ENCODE results near the gene PCP4. TPM values are rescaled to one million over a fixed set of nuclear protein-coding genes. Genes with fewer than 3 reads are reported as not detected.

The PCP4 gene
- polyA plus RNA-seq, 1 donor (not counting 4 experiments of a cell fraction or from before 2014, with no cell fraction given): not detected

DNA sequence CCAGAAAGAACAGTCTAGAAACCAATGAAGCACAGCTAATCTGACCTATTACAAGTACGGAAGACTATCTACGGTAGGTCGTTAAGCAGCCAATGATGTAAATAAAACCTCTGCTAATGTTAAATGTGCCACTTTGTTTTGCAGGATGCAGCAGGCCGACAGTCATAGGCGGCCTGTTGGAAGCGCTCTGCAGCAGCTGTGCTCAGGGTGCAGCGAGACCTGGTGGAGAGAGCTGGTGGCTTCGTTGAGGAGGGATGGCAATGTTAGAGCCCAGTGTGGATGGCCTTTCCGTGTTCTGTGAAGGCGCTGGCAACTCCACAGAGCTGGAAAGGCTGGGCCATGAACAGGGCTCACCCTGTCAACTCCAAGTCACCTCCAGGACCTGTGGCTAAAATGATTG, 87.3 kb downstream of the PCP4 start:
- H3K4me3 ChIP-seq (ENCODE audit: control insufficient read depth in 2 of 3, extremely low read depth in 1 of 3, insufficient read depth in 2 of 3, low read depth in 1 of 3, low read length in 3 of 3): no peak overlapping the region
- H3K79me2 ChIP-seq (ENCODE audit: control insufficient read depth, insufficient read depth, low read length): no peaks in the 10 kb centered on the region
- no peak for TF ChIP-seq EZH2 (IDR thresholded peaks at IDR 0.05; ENCODE audit: low read length)
- TF ChIP-seq, protein P1, sequence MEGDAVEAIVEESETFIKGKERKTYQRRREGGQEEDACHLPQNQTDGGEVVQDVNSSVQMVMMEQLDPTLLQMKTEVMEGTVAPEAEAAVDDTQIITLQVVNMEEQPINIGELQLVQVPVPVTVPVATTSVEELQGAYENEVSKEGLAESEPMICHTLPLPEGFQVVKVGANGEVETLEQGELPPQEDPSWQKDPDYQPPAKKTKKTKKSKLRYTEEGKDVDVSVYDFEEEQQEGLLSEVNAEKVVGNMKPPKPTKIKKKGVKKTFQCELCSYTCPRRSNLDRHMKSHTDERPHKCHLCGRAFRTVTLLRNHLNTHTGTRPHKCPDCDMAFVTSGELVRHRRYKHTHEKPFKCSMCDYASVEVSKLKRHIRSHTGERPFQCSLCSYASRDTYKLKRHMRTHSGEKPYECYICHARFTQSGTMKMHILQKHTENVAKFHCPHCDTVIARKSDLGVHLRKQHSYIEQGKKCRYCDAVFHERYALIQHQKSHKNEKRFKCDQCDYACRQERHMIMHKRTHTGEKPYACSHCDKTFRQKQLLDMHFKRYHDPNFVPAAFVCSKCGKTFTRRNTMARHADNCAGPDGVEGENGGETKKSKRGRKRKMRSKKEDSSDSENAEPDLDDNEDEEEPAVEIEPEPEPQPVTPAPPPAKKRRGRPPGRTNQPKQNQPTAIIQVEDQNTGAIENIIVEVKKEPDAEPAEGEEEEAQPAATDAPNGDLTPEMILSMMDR (optimal IDR thresholded peaks at IDR 0.05 in 1 of 3, IDR thresholded peaks at IDR 0.05 in 1 of 3, conservative IDR thresholded peaks at IDR 0.05 in 1 of 3; ENCODE audit: extremely low read depth in 1 of 3, insufficient read depth in 2 of 3, low read length in 3 of 3): no peak
- H3K36me3 ChIP-seq (ENCODE audit: control insufficient read depth in 2 of 2, extremely low read depth in 1 of 2, insufficient read depth in 2 of 2, low read length in 2 of 2): no peaks in the 10 kb centered on the region
- no peaks in the 10 kb centered on the region for H4K20me1 ChIP-seq (ENCODE audit: control insufficient read depth, extremely low read depth, insufficient read depth, low read length)
- no peak overlapping the region for H3K9ac ChIP-seq (ENCODE audit: control insufficient read depth, extremely low read depth, insufficient read depth, low read length)
- dilution Hi-C loops (cut with MboI; ENCODE audit: extremely low pct_ligation_motif_present, low sequenced_read_pairs): no loop called here
- no peaks in the 10 kb centered on the region for H3K27me3 ChIP-seq (ENCODE audit: control insufficient read depth, extremely low read depth, insufficient read depth, low read length)
- DNase-seq (ENCODE audit: low read depth, low spot score): no peak
- no peaks in the 10 kb centered on the region for H3K9me1 ChIP-seq (ENCODE audit: control insufficient read depth, extremely low read depth, insufficient read depth, low read length)
- H3K4me2 ChIP-seq (ENCODE audit: control insufficient read depth, extremely low read depth, insufficient read depth, low read depth, low read length): no peak overlapping the region
- H3K27ac ChIP-seq (ENCODE audit: control insufficient read depth, insufficient read depth, low read length): no peak overlapping the region
- no peak overlapping the region for H2AFZ ChIP-seq (ENCODE audit: control insufficient read depth, low read length)
- no peaks in the 10 kb centered on the region for H3K4me1 ChIP-seq (ENCODE audit: control insufficient read depth, extremely low read depth, insufficient read depth, low read length)
- no peaks in the 10 kb centered on the region for H3K9me3 ChIP-seq (ENCODE audit: control insufficient read depth, low read depth, low read length)
- FAIRE-seq: no peak

DNA sequence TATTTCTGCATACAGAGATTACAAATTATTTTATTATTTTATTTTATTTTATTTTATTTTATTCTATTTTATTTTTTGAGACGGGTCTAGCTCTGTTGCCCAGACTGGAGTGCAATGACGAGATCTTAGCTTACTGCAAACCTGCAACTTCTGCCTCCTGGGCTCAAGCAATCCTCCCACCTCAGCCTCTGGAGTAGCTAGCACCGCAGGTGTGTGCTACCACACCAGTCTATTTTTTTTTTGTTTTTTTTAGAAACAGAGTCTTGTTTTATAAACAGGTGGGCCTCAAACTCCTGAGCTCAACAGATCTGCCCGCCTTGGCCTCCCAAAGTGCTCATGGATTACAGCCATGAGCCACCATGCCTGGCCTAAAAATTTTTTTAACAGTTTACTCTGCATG, 88.1 kb downstream of the PCP4 start:
- Histone ChIP-seq H3K36me3 (ENCODE audit: control insufficient read depth in 2 of 2, extremely low read depth in 1 of 2, insufficient read depth in 2 of 2, low read length in 2 of 2) (no peaks in the 10 kb centered on the region), H3K9me1 (ENCODE audit: control insufficient read depth, extremely low read depth, insufficient read depth, low read length) (no peaks in the 10 kb centered on the region), H3K9ac (ENCODE audit: control insufficient read depth, extremely low read depth, insufficient read depth, low read length) (no peak overlapping the region), H3K9me3 (ENCODE audit: control insufficient read depth, low read depth, low read length) (no peaks in the 10 kb centered on the region), H3K27me3 (ENCODE audit: control insufficient read depth, extremely low read depth, insufficient read depth, low read length) (no peaks in the 10 kb centered on the region), H4K20me1 (ENCODE audit: control insufficient read depth, extremely low read depth, insufficient read depth, low read length) (no peaks in the 10 kb centered on the region), H3K27ac (ENCODE audit: control insufficient read depth, insufficient read depth, low read length) (no peak overlapping the region), H2AFZ (ENCODE audit: control insufficient read depth, low read length) (no peak overlapping the region), H3K4me3 (ENCODE audit: control insufficient read depth in 2 of 3, extremely low read depth in 1 of 3, insufficient read depth in 2 of 3, low read depth in 1 of 3, low read length in 3 of 3) (no peak overlapping the region), H3K4me1 (ENCODE audit: control insufficient read depth, extremely low read depth, insufficient read depth, low read length) (no peaks in the 10 kb centered on the region), H3K4me2 (ENCODE audit: control insufficient read depth, extremely low read depth, insufficient read depth, low read depth, low read length) (no peak overlapping the region), H3K79me2 (ENCODE audit: control insufficient read depth, insufficient read depth, low read length) (no peaks in the 10 kb centered on the region)
- FAIRE-seq: no peak
- no peak for DNase-seq (ENCODE audit: low read depth, low spot score)
- dilution Hi-C loops (cut with MboI; ENCODE audit: extremely low pct_ligation_motif_present, low sequenced_read_pairs): no loop called here
- no peak for TF ChIP-seq EZH2 (IDR thresholded peaks at IDR 0.05; ENCODE audit: low read length)
- TF ChIP-seq, protein P1 (optimal IDR thresholded peaks at IDR 0.05 in 1 of 3, IDR thresholded peaks at IDR 0.05 in 1 of 3, conservative IDR thresholded peaks at IDR 0.05 in 1 of 3; ENCODE audit: extremely low read depth in 1 of 3, insufficient read depth in 2 of 3, low read length in 3 of 3): no peak

All from keratinocyte (primary cell).